ENCODE data around the gene CROCC2.

CROCC2 gene

DNA sequence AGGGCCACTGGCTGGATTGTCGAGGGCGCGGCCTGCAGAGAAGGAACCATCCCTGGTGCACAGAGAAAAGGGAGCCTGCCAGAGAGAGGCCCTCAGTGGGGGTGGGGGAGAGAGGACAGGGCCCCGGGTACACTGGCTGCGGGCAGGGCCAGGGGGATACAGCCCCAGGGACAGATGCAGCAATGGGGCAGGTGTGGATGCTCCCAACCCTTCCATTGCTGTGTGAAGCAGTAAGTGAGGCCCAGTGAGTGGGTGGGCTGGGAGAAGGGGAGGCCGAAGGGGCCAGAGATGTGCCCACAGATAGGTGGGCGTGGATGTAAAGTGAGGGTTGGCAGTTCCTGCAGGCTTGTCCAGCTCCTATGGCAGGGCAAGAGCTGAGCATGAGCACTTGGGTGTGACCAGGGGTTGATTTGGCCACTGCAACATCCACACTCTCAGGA, 30.1 kb upstream of the CROCC2 start:
- DNase-seq = no peak

DNA sequence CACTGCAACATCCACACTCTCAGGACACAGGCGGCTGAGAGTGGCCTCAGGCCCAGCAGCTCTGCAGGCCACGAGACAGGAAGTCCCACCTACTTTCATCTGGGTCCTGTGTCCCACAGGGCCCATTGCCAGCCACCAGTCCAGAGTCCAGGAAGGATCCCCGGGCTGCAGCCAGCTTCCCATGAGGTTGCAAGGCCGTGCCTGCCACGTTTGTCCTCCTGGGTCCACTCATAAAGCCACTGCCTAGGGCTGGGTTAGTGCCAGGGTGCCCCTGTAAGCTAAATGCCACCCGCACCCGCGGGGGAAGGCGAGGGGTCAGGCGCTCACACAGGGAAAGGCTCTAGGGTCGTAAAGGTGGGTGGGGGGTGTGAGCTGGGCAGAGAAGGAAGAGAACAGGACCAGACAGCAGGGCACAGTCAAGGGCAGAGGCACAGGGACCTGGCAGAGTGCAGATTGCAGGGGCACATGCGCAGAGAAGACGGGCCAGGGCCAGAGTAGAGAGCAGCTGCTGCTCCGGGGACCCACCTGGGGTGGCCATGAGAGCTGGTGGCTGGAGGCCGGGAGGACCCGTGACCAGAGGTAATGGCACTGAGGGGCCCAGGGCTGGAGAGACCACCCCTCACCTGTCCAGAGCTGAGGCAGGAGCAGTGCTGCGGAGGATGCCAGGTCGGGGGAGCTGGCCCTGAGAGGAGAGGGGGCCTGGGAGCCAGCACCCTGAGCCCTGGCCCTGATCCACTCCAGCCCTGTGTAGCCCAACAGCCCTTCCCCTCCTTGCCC, 29.5 kb upstream of the CROCC2 start:
- DNase-seq = no peak

DNA sequence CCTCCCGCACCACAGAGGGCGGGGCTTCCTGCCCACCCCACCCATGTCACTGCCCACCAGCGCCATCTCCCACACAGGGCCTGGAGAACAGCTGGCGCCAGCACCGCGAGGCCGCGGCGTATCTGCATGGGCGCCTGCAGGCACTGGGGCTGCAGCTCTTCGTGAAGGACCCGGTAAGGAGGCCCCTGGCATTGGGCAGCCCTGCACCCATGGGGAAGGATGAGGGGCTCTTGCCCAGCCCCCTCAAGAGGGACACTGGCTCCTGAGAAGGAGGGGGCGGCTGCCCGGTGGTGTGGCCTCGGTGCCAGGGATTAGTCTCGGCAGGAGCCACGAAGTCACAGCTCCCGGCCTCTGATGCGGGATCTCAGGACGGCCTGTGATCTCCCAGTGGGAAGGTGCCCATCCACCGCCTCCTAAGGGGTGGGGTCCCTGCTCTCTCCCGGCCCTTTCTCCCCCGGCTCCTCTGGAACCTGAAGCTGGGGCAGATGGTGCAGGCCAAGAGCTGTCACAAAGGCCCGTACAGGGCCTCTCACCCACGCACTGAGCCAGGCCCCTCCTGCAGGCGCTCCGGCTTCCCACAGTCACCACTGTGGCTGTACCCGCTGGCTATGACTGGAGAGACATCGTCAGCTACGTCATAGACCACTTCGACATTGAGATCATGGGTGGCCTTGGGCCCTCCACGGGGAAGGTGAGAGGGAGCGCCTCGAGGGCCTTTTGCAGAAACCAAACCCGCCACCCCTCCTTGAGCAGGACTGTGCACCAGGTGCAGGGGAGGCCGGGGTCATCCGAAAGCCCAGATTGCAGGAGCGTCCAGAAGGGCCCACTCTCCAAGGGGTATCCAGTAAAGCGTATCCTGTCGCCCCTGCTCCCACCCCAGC, 28.4 kb upstream of the CROCC2 start:
- no peak for DNase-seq

DNA sequence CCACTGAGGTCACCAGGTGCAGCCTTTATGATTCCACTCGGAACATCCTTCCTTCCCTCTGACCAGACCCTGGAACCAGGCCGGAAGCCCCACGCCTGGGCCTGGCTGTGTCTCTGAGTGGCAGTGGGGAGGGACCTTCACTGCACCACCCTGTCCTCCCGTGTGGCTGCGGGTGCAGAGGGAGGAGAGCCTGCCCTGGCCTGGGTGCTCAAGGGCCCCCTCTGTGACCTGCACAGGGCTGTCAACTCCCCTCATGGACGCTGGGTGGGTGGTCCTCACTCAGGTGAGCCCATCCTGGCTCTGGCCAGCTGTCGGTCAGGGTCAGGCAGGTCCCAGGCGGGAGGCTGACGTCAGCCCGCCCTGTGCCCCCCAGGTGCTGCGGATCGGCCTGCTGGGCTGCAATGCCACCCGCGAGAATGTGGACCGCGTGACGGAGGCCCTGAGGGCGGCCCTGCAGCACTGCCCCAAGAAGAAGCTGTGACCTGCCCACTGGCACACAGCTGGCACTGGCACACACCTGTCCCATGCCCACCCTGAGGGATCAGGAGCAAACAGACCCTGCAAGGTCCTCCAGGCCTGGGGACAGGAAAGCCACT, 27.7 kb upstream of the CROCC2 start:
- DNase-seq = no peak

DNA sequence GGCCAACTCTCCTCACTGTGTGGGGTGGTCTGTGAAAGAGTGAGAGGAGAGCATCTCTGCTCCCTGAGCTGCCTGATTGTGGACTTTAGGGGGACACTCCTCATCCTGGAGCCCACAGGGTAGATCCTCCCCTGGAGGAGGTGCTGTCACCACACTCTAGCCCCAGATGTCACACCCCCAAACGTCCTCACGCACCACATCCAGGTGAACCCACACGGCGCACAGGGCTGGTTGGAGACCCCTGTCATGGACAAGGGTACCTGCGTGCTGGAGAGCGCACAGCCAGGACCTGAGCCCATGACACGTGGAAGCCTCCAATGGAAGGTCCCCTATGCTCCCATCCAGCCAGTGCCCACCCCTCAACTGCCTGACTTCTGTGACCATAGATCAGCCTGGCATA, 27.0 kb upstream of the CROCC2 start:
- no peak for DNase-seq

DNA sequence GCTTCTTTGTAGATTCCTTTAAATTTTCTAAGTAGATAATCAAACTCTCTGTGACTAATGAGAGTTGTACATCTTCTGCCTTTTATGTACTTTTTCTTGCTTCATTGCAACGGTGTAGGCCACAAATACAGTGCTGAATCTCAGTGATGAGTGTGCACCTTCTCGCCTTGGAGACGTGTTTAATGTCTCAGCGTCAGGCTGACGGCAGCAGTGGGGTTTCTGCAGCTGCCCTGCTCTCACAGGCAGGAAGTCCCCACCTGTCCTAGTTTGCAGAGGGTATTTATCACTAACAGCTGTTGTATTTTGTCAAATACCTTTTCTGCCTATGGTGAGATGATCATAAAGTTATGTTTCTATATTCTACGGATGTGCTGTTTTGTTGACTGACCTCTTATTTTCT, 24.2 kb upstream of the CROCC2 start:
- no peak for DNase-seq

DNA sequence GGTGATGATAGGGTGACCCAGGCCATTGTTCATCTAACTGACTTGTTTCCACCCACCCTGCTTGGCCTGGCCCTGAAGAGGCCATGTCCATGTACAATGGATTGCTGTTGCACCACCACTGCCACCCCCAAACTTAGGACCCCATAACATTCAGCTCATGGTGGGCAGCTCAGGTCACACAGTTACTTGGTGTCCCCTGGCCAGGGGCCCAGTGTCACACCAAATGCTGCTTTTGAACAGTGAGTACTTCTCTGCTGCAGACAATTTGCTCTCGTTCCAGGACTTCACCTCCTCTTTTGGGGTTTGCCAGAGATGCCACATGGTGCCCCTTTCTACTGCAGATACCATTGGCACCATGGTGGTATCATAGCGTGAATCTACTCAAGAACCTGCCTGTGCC, 21.9 kb upstream of the CROCC2 start:
- DNase-seq = no peak

DNA sequence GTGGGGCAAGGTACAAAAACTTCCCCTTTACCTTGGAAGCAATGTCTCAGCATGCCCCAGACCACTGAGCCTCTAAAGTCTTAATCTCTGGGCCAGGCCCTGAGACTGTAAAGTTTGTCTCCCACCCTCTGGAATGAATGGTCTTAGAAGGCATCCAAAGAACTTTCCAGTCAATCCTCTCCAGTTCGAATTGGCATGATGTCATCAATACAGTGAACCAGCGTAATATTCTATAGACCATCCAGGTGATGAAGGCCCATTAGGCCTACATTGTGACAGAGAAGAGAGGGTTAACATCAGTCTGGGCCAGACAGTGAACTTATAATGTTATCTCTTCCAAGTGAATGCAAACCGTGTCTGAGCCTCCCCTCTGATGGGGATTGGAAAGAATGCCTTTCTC, 21.4 kb upstream of the CROCC2 start:
- DNase-seq = no peak

DNA sequence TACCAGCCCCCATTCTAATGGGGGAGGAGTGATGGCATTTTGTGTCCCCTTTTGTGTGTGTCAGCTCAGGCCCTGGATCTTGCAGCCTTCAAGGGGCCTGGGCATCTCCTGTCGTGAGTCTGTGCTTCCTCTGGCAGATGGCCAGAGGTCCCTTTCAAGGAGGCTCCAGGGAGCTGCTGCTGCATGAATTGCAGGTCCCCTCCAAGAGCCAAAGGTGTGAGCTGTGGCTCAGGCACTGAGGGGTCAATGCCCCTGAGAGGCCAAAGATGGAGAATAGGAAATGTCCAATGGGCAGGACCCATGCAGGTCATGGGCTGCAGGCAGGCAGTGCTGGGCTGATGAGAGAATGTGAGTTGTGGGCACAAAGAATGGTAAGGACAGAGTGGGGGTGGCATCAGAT, 20.6 kb upstream of the CROCC2 start:
- no peak for DNase-seq

DNA sequence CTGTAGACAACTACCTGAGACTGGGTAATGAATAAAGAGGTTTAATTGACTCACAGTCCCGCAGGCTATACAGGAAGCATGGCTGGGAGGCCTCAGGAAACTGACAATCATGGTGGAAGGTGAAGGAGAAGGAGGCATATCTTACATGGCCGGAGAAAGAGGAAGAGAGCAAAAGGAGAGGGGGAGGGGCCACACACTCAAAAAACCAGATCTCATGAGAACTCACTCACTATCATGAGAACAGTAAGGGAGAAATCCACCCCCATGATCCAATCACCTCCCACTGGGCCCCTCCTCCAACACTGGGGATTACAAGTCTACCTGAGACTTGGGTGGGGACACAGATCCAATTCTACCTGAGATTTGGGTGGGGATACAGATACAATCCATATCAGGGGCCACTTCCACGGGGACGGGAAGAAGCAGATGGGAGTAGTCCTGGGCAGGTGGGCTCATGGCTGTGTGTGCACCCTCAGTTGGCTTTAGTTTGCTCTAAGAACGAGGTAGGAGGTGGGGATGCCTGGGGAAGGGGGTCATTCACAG, 20.0 kb upstream of the CROCC2 start:
- no peak for DNase-seq

DNA sequence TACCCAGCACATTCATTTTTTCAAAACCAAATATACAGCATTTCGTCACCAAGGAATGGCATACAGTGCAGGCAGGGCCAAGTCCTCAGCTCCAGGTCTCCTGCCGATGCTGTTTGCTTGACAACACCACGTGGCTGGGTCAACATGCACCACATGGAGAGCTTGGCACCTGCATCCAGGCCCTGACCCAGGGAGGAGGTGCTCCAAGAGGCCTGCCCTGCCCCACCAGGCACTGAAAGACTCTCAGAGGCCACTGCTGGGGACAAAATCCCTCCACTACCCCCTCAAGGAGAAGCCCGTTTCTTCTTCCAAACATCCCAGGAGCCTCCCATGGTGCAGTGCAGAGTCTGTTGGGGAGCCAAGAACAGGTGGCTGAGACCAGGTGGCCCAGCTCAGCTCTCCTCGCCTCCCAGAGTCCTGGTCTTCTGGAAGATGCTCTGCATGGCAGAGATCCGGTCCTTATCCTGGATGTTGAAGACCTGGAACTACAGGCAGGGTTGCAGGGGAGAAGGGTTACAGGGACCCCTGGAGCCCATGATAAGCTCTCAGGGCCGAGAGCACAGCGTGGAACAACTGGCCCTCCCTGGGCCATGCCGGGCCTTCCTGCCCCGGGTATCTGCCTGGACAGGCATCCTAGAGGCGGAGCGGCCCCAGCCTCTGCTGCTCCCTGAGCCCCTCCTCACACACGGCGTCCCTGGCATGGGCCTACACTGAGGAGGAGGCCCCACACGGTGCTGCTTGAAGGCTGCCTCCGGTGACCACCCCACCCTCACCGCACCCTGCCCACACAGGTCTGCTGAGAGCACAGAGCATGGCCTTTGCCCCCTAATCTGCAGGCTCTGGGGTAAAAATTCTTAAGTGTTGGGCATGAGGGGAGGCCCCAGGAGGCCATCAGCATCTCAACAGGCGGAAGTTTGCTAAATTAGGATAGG, 19.2 kb upstream of the CROCC2 start:
- DNase-seq = no peak

DNA sequence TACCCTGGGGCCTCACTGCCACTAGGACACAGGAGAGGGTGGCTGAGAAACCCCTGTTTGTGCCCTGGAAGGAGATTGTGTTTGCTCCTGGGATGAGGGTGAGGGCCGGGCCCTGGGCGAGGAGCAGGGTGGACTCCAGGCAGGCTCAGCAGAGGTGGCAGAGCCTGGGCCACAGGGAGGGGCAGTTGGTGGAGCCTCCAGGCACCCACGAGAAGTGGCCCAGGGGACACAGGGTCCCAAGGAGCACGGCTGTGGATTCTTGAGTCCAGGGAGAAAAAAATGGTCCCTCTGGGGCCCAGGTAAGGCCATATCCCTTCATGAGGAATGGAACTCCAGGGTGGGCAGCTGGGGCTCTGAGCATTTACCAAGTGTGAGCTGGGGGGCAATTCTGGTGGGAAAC, 18.5 kb upstream of the CROCC2 start:
- DNase-seq = no peak

DNA sequence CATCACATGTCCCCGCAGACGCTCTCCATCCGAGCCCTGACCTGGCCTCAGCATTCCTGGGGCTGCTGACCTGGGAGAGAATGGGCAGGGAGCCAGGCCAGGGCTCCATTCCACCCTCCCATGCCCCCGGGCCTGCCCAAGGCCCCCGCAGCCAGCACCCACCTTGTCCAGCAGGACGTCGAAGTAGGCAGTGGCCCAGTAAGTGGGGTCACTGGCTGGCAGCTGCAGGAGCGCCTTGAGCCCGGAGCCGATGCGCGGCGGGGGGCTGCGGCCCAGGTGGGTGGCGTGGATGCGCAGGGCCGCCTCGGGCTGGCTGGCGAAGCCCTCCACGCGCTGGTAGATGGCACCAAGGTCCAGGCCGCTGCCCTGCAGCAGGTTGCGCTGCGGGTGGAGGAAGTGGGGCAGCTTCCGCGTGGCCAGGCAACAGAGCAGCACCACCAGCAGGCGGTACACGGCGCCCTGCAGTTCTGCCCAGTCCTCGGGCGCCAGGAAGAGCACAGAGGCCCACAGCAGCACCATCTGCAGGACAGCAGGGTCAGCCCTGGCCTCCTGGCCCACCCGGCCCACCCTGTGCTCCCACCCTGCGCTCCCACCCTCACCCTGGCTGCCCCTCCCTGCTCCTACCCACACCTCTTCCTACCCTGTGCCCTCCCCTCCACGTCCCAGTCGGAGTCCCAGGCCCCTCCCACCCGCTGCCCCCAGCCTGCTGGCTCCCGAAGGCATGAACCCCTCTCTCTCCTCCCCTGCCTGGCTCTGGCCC, 17.8 kb upstream of the CROCC2 start:
- no peak for DNase-seq

DNA sequence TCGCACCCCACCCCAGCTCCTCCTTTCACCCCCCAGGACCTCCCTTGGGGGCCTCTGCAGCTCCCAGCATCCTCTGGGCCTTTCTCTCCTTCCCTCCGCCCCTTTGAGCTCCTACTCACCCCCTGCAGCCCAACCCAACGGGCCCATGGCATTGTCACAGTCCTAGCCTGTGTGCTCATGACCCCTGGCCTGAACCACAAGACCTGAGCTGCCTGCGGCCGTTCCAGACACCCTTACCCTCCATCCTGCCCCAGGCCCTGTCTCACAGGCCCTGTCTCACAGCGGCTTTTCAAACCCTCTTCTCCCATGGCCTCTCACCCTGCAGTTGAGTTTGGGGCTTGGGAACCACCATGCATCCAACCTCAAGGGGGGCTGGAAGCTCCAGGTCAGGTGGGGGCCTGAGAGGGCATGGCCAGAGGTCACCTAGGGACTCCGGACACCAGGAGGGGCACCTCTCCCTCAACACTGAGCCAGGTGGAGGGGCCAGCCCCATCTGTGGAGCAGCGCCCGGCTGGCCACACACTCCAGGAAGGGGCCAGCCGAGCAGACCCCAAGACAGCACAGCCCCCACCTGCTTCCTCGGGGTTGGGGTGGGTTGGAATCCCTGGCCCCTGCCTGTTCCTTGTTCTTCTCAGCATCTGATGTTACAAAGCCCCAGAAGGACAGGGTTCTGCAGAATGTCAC, 17.1 kb upstream of the CROCC2 start:
- no peak for DNase-seq

DNA sequence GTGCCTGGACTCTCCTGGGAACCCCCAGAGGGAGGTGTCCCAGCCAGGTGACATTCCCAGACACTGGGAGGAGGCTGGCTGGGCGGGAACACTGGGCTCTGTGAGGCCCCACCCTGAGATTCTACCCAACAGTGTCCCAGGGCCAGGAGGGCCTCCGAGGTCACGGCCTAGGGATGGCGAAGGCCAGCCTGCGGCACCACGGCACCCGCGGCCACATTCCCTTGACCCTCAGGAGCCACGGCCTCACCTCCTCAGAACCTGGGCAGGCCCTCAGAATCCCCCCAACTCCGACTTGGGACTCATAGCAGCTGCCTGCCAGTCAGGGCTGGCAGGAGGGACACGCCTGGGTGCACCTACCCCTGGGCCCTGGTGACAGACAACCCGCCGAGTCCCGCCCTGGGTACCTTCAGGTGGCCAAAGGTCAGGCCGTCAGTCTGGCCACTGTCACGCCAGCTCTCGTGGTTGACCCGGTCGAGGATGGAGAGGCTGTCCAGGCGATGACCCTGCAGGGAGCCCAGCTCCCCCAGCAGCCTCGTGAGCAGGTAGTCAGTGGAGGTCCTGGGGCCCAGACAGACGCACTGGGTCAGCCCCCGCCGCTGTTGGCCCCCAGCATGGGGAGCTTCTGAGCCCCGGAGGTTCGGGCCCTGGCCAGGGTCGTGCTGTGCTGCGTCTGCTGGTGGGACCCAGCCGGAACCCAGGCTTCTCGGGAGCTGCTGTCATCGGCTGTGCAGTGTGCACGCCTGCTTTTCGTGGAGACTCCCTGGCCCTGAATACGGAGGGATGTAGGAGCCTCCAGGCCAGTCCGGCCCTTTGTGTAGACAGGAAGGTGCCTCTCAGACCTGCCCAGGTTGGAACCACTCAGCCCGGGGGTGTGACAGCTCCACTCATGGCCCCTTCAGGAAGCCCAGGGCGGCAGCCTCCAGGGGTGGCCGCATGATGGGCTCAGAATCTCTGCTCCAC, 16.3 kb upstream of the CROCC2 start:
- DNase-seq = no peak

DNA sequence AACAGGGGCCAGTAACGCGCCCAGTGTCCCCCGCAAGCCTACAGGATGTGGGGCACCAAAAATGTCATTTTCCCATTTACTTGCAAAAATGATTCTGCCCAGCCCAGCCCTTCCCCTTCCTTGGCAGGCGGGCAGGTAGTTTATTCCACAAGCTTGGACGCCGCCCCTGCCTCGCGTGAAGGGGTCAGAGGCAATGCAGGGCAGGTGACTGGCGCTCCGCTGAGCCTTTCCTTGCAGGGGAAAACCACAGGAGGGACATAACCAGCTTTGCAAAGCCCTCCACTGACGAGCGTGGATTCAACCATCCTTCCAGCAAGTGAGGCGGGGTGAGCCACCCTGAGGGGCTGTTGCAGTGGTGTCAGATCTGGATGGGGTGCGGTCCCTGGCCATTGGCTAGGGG, 15.4 kb upstream of the CROCC2 start:
- no peak for DNase-seq

DNA sequence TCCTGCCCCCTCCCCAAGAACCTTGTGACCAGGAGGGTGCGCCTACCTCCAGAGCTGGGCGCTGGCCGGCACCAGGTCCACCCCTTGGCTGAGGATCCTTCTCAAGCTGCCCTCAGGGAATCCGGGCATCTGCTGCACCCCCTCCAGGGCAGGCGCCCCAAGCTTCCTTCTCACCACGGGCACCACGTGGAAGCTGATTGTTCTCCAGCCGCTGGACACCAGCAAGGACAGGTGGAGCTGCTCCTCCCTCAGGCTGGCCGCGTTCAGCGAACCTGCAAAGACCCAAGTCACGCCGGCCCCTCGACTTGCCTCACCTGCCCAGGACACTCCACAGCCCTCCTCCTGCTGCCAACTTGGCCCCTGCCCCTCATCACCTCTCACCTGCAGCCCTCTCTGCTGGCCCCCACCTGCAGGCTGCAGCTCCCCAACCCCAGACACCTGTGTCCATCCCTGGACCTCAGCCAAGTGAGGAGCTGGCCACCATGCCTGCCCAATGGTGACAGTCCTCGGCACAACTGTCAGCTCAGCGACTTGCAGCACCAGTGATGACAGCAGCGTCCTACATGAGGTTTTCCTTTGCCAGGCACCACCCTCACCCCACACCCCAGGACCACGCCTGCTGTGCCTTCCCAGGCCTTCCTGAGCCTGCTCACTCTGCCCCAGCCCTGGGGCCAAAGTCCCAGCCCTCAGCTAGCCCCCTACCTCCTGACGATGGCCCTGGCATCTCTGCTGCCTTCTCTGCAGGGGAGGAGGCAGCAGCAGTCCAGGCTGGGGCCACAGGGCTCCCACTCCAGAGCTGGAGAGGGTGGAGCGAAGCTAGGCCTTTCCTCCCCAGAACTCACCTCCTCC, 14.4 kb upstream of the CROCC2 start:
- DNase-seq = no peak

DNA sequence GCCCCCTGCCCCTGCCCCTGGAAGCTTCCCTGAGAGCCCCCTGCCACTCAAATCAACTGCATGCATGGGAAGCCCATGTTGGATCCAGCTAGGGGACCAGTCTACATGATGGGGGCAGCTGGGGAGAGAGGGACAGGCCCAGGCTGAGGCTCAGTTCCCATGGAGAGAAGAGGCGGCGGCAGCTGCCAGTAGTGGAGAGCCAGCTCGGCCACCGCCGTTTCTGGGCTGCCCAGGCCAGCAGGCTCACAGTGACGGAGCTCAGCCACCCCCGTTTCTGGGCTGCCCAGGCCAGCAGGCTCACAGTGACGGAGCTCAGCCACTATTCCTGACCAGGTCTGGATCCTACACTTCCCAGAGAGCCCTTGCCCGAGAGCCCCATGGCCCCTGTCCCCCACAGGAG, 13.8 kb upstream of the CROCC2 start:
- no peak for DNase-seq

DNA sequence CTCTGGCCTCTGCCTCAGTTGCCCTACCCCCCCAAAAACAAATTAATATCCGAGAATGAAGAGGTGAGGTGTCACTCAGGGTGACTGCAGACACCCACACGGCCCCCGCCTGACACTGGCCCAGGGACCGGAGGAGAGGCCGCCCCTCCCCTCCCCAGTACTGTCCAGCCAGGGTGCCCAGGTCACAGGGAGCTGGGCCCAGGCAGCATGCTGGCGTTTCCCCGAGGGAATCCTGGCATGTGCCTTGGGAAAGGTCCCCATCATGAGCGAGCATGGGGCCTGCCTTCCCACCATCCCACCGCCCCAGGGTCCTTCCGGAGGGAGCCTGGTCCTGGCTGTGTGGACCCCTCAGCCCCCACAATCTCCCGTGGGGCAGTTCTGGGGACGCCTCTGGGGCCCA, 13.2 kb upstream of the CROCC2 start:
- DNase-seq = no peak
